MM.1S (cell line): ENCODE results near the gene FAN1.

Experiments
- DNase-seq: peaks from one replicate; pipeline ENCODE4 v3.0.0-alpha.2; 2015
- H2AFZ ChIP-seq: fragments of 300-600 bp; sonication (generic); 2 replicates; pipeline ENCODE4 v1.6.0; 2016; ENCODE audit warnings: antibody characterized with exemption, low read length
- H3F3A ChIP-seq: fragments of 300-600 bp; sonication (generic); 2 replicates; pipeline ENCODE4 v1.6.1; 2016; ENCODE audit warnings: mild to moderate bottlenecking, antibody characterized with exemption, low read length, moderate library complexity, mixed read lengths; ENCODE audit not compliant: insufficient read depth
- H3K27ac ChIP-seq: fragments of 300-600 bp; sonication (generic); 2 replicates; pipeline ENCODE4 v1.5.1; 2016; ENCODE audit warnings: mild to moderate bottlenecking, low read length
- H3K27me3 ChIP-seq: fragments of 300-600 bp; sonication (generic); replicated peaks from 2 replicates; pipeline ENCODE4 v1.6.0; 2016; ENCODE audit warnings: low read length; ENCODE audit not compliant: insufficient read depth
- H3K36me3 ChIP-seq: fragments of 300-600 bp; sonication (generic); replicated peaks from 2 replicates; pipeline ENCODE4 v1.6.1; 2016; ENCODE audit warnings: mild to moderate bottlenecking, low read length, mixed read lengths; ENCODE audit not compliant: insufficient read depth
- H3K4me1 ChIP-seq: fragments of 300-600 bp; sonication (generic); 2 replicates; pipeline ENCODE4 v1.6.1; 2016; ENCODE audit warnings: low read length, mixed read lengths
- H3K4me2 ChIP-seq: fragments of 300-600 bp; sonication (generic); 2 replicates; pipeline ENCODE4 v1.6.0; 2016; ENCODE audit warnings: low read depth, low read length
- H3K4me3 ChIP-seq: fragments of 300-600 bp; sonication (generic); 2 replicates; pipeline ENCODE4 v1.5.1; 2016; ENCODE audit warnings: low read length, mixed read lengths
- H3K79me2 ChIP-seq: fragments of 300-600 bp; sonication (generic); 2 replicates; pipeline ENCODE4 v1.6.1; 2016; ENCODE audit warnings: mixed run types, low read length, mixed read lengths
- H3K9ac ChIP-seq: fragments of 300-600 bp; sonication (generic); 2 replicates; pipeline ENCODE4 v1.6.1; 2016; ENCODE audit warnings: low read length, mixed read lengths
- H3K9me2 ChIP-seq: fragments of 300-600 bp; sonication (generic); replicated peaks from 2 replicates; pipeline ENCODE4 v1.6.1; 2016; ENCODE audit warnings: mild to moderate bottlenecking, low read length, mixed read lengths; ENCODE audit not compliant: insufficient read depth
- H3K9me3 ChIP-seq: fragments of 300-600 bp; sonication (generic); replicated peaks from 2 replicates; pipeline ENCODE4 v1.6.1; 2016; ENCODE audit warnings: mild to moderate bottlenecking, low read length, mixed read lengths; ENCODE audit not compliant: insufficient read depth
- H4K20me1 ChIP-seq: fragments of 300-600 bp; sonication (generic); 2 replicates; pipeline ENCODE4 v1.6.1; 2016; ENCODE audit warnings: mild to moderate bottlenecking, low read length, moderate library complexity, mixed read lengths; ENCODE audit not compliant: insufficient read depth
- CTCF ChIP-seq: fragments of 300-600 bp; sonication (generic); IDR thresholded peaks from 2 replicates; pipeline ENCODE4 v1.5.1; 2016; ENCODE audit warnings: antibody characterized with exemption, low read length, mixed read lengths
- EZH2 ChIP-seq: fragments of 300-600 bp; sonication (generic); optimal IDR thresholded peaks from 2 replicates; pipeline ENCODE3; 2017; ENCODE audit warnings: low read depth, mild to moderate bottlenecking, antibody characterized with exemption, low read length, mixed read lengths
- EZH2phosphoT487 ChIP-seq: fragments of 300-600 bp; sonication (generic); IDR thresholded peaks from 2 replicates; pipeline ENCODE4 v1.6.1; 2018; ENCODE audit warnings: antibody characterized with exemption, low read length

Gene FAN1

GRCh38 chr15:30956216-30957124 is 52.8 kb downstream of the FAN1 start:
- peaks cover 46% of the 10 kb centered on the region for H3K36me3 ChIP-seq

GRCh38 chr15:30958219-30958618 is 54.5 kb downstream of the FAN1 start:
- Histone ChIP-seq H3K4me1 (no peaks in the 10 kb centered on the region), H3K9me3 (no peaks in the 10 kb centered on the region), H4K20me1 (no peaks in the 10 kb centered on the region), H3K79me2 (peaks cover 64% of the 10 kb centered on the region), H3K4me2 (no peak overlapping the region), H2AFZ (no peak overlapping the region), H3K4me3 (no peak overlapping the region), H3K27ac (no peak overlapping the region), H3F3A (no peaks in the 10 kb centered on the region), H3K9me2 (no peaks in the 10 kb centered on the region), H3K9ac (no peak overlapping the region), H3K27me3 (no peaks in the 10 kb centered on the region), H3K36me3 (peaks cover 42% of the 10 kb centered on the region)
- no peak for TF ChIP-seq EZH2phosphoT487
- no peak for TF ChIP-seq CTCF
- no peak for TF ChIP-seq EZH2
- DNase-seq = no peak

More at GRCh38 chr15:30956216-30957124, 52.8 kb downstream of the FAN1 start:
- H3K9ac ChIP-seq = no peak overlapping the region
- no peak overlapping the region for H3K4me3 ChIP-seq
- no peaks in the 10 kb centered on the region for H3K4me1 ChIP-seq
- H4K20me1 ChIP-seq = no peaks in the 10 kb centered on the region
- no peaks in the 10 kb centered on the region for H3F3A ChIP-seq
- H3K27ac ChIP-seq = no peak overlapping the region
- no peak overlapping the region for H2AFZ ChIP-seq
- peaks cover 48% of the 10 kb centered on the region for H3K79me2 ChIP-seq
- H3K9me2 ChIP-seq = no peaks in the 10 kb centered on the region
- no peaks in the 10 kb centered on the region for H3K9me3 ChIP-seq
- DNase-seq = no peak
- no peak for TF ChIP-seq EZH2phosphoT487
- TF ChIP-seq CTCF = no peak
- TF ChIP-seq EZH2 = no peak
- H3K4me2 ChIP-seq = no peak overlapping the region
- no peaks in the 10 kb centered on the region for H3K27me3 ChIP-seq

DNA sequence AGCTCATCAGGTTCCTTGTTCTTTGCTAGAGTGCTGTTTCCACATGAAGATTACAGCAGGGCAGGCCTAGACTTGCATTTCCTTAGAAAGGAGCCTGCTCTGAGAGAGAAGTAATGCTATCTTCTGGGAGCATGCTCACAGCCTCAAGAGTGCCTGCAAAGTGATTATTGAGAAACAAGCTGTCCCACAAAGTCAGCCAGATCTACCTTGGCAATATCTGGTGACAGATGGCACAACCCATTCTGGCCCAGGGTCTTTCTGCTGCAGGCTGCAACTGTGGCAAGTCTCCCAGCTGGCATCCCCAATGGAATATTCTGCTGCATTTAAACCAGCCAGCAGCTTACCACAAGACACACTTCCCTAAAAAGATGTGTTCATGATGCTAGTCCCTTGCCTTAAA is 58.4 kb downstream of the FAN1 start:
- Histone ChIP-seq H3K79me2 (peaks cover 72% of the 10 kb centered on the region), H3K9ac (no peak overlapping the region), H3K4me1 (no peaks in the 10 kb centered on the region), H3F3A (no peaks in the 10 kb centered on the region), H3K36me3 (peaks cover 31% of the 10 kb centered on the region), H3K4me3 (no peak overlapping the region), H3K9me2 (no peaks in the 10 kb centered on the region), H2AFZ (no peak overlapping the region), H3K27me3 (no peaks in the 10 kb centered on the region), H4K20me1 (no peaks in the 10 kb centered on the region), H3K9me3 (no peaks in the 10 kb centered on the region), H3K27ac (no peak overlapping the region), H3K4me2 (no peak overlapping the region)
- DNase-seq = no peak
- no peak for TF ChIP-seq CTCF
- TF ChIP-seq EZH2 = no peak
- TF ChIP-seq EZH2phosphoT487 = no peak
